ENCODE results near the gene TCOF1.

Gene TCOF1

GRCh38 chr5:150341989-150342388 lies 15.5 kb upstream of the TCOF1 start:
- no peak for FAIRE-seq
- no peak for TF ChIP-seq CTCF (IDR thresholded peaks at IDR 0.05; ENCODE audit: insufficient read depth, missing control alignments)

GRCh38 chr5:150342583-150342982 lies 14.9 kb upstream of the TCOF1 start:
- FAIRE-seq (no peak), DNase-seq (ENCODE audit: insufficient read length, low spot score) (no peak)
- TF ChIP-seq CTCF (IDR thresholded peaks at IDR 0.05; ENCODE audit: insufficient read depth, missing control alignments) = no peak

More at GRCh38 chr5:150341989-150342388, 15.5 kb upstream of the TCOF1 start:
- DNase-seq (ENCODE audit: insufficient read length, low spot score) = no peak

GRCh38 chr5:150343994-150344631 lies 13.4 kb upstream of the TCOF1 start:
- no peak for TF ChIP-seq CTCF (IDR thresholded peaks at IDR 0.05; ENCODE audit: insufficient read depth, missing control alignments)
- FAIRE-seq (no peak), DNase-seq (ENCODE audit: insufficient read length, low spot score) (no peak)

- TF ChIP-seq CTCF (IDR thresholded peaks at IDR 0.05; ENCODE audit: insufficient read depth, missing control alignments) = no peak
- FAIRE-seq = no peak
- DNase-seq (ENCODE audit: insufficient read length, low spot score) = no peak
Measured at GRCh38 chr5:150345716-150346115, 11.8 kb upstream of the TCOF1 start.

- no peak for TF ChIP-seq CTCF (IDR thresholded peaks at IDR 0.05; ENCODE audit: insufficient read depth, missing control alignments)
- FAIRE-seq = no peak
- no peak for DNase-seq (ENCODE audit: insufficient read length, low spot score)
Measured at GRCh38 chr5:150346592-150346991, 10.9 kb upstream of the TCOF1 start.

GRCh38 chr5:150347003-150347402 lies 10.5 kb upstream of the TCOF1 start:
- DNase-seq (ENCODE audit: insufficient read length, low spot score) (no peak), FAIRE-seq (no peak)
- no peak for TF ChIP-seq CTCF (IDR thresholded peaks at IDR 0.05; ENCODE audit: insufficient read depth, missing control alignments)

GRCh38 chr5:150347451-150347850 lies 10.0 kb upstream of the TCOF1 start:
- no peak for FAIRE-seq
- no peak for TF ChIP-seq CTCF (IDR thresholded peaks at IDR 0.05; ENCODE audit: insufficient read depth, missing control alignments)

More at GRCh38 chr5:150347451-150347850, 10.0 kb upstream of the TCOF1 start:
- DNase-seq (ENCODE audit: insufficient read length, low spot score) = no peak
